Activated naive CD4-positive, alpha-beta T cell treated with anti-CD3 and anti-CD28 coated beads for 36 hours (primary cell): ENCODE results near the gene AAGAB. TPM values are rescaled to one million over a fixed set of nuclear protein-coding genes. Genes with fewer than 3 reads are reported as not detected.
A peak's percentile ranks its signal among the peaks of the same experiment; 100 is the strongest.

ENCODE experiments used
- CTCF ChIA-PET: fragments of 350-600 bp; sonication (Branson Sonifier 250); formaldehyde crosslinking; loops from one replicate; lab custom pipeline; 2021; ENCODE audit warnings: antibody characterized with exemption; lab: Charles Lee
- DNase-seq: peaks from one replicate; pipeline ENCODE4 v3.0.0-alpha.2; 2020
- H3K27ac Mint-ChIP-seq: one replicate; pipeline ENCODE4 v1.8.0; 2021; ENCODE audit warnings: mild to moderate bottlenecking, mixed read lengths
- H3K27me3 Mint-ChIP-seq: one replicate; pipeline ENCODE4 v1.8.0; 2021; ENCODE audit warnings: low read depth, mixed read lengths
- H3K36me3 Mint-ChIP-seq: one replicate; pipeline ENCODE4 v1.8.0; 2021; ENCODE audit warnings: low read depth, mixed read lengths
- H3K4me1 Mint-ChIP-seq: one replicate; pipeline ENCODE4 v1.8.0; 2021; ENCODE audit warnings: low read depth, mixed read lengths
- H3K4me3 Mint-ChIP-seq: one replicate; pipeline ENCODE4 v1.8.0; 2021; ENCODE audit warnings: mild to moderate bottlenecking, moderate library complexity, mixed read lengths
- H3K9me3 Mint-ChIP-seq: one replicate; pipeline ENCODE4 v1.8.0; 2021; ENCODE audit warnings: mixed read lengths
- intact Hi-C: fragments of 100-400 bp; cut with micrococcal nuclease; formaldehyde crosslinking; loops from one replicate; pipeline ENCODE4 v1.15.1; 2023
- total RNA-seq, 2 experiments: library from RNA; stranded (reverse); gene quantifications; one replicate each; pipeline ENCODE4 v1.2.3, GENCODE V29; 2021

AAGAB gene
- total RNA-seq, 2 experiments from 2014 or later = 47.2 to 48.8 TPM

DNA sequence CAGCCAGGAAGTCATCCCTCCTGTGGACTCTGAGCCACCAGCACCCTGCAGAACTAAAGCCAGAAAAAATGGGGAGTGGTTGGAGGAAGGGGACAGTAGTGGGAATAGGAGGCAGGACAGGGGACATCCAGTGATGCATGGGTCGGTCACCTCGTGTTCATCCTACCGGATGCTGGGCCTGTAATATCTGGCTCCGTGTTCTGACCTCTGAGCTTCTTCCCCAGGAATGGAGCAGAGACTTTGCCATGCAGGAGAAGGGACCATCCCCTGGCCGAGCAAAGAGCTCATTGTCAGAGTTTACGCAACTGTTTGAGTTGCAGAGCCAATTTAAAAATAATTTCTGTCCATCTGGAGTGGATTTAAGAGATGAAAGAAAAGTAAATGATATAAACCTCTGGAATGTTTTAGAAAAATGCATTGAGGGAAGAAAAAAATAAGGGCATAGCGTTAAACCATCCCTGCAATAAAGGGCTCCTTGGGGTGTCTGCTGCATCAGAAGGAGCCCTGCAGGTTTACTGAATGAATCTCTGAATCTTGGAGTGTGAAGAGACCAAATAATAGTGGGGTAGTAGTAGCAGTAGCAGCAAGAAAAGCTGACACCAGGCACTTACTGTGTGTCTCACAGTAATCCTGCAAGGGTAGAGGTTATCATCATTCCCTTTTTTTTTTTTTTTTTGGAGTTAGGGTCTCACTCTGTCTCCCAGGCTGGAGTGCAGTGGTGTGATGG lies 70.9 kb downstream of the AAGAB start:
- H3K4me3 Mint-ChIP-seq = no peak overlapping the region
- H3K36me3 Mint-ChIP-seq = peaks cover 13% of the 10 kb centered on the region
- no peak for DNase-seq
- no peaks in the 10 kb centered on the region for H3K4me1 Mint-ChIP-seq
- no peaks in the 10 kb centered on the region for H3K27me3 Mint-ChIP-seq
- CTCF ChIA-PET = no interaction called here
- intact Hi-C loops = no loop called here
- H3K9me3 Mint-ChIP-seq = no peaks in the 10 kb centered on the region
- no peak overlapping the region for H3K27ac Mint-ChIP-seq

DNA sequence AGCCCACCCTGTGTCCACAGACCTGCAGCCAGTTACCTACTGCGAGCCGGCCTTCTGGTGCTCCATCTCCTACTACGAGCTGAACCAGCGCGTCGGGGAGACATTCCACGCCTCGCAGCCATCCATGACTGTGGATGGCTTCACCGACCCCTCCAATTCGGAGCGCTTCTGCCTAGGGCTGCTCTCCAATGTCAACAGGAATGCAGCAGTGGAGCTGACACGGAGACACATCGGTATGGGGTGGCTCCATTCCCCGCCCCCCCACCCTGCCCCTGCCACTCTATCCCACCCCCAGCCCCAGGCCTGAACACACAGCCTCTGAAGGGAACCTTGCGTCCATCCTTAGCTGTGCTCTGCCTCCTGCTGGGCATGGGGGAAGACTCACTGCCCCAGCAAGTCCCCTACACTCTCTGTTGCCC lies 73.2 kb downstream of the AAGAB start:
- Mint-ChIP-seq H3K4me1 (peaks cover 8% of the 10 kb centered on the region), H3K9me3 (no peaks in the 10 kb centered on the region), H3K4me3 (no peak overlapping the region), H3K36me3 (peaks cover 11% of the 10 kb centered on the region), H3K27me3 (no peaks in the 10 kb centered on the region), H3K27ac (no peak overlapping the region)
- intact Hi-C loops = loop anchor here (2.0 kb wide), 1 partner anchor 234 kb away; no protein-coding TSS in a partner anchor
- peak; percentile 32 for DNase-seq
- CTCF ChIA-PET = no interaction called here

DNA sequence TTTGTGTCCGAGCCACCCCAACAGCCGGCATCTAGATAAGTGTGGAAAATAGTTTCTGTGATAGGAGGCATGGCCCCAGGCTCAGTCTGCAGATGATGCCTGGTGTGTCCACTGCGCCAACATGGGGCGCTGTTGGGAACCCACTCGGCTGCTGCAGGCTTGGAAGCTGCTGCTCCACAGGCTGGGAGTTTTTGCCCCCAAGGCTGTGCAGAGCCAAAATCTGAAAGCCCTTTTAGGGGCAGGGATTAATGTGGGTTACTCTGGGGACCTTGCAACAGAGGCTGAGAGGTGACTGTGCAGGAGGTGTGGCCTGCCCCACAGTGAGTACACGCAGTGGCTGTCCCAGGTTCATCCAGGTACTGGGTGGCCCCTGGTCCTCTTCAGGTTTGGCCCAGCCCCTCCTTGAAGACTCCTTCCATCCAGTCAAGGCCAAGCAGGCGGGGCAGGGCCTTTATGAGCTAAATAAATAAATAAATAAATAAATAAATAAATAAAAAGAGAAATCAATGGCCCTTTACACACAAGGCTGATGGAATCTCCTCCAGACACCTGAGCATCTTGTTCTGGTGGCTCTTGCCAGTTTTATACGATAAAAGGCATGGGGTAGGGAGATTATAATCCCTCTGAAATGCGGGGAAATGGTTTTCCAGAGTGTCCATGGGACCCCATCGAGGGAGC lies 73.8 kb downstream of the AAGAB start:
- peaks cover 14% of the 10 kb centered on the region for H3K4me1 Mint-ChIP-seq
- peak; percentile 5 for DNase-seq
- peaks cover 14% of the 10 kb centered on the region for H3K36me3 Mint-ChIP-seq
- no peak overlapping the region for H3K4me3 Mint-ChIP-seq
- CTCF ChIA-PET = no interaction called here
- intact Hi-C loops = loop anchor here (2.0 kb wide), 1 partner anchor 234 kb away; no protein-coding TSS in a partner anchor
- H3K9me3 Mint-ChIP-seq = no peaks in the 10 kb centered on the region
- no peaks in the 10 kb centered on the region for H3K27me3 Mint-ChIP-seq
- no peak overlapping the region for H3K27ac Mint-ChIP-seq

DNA sequence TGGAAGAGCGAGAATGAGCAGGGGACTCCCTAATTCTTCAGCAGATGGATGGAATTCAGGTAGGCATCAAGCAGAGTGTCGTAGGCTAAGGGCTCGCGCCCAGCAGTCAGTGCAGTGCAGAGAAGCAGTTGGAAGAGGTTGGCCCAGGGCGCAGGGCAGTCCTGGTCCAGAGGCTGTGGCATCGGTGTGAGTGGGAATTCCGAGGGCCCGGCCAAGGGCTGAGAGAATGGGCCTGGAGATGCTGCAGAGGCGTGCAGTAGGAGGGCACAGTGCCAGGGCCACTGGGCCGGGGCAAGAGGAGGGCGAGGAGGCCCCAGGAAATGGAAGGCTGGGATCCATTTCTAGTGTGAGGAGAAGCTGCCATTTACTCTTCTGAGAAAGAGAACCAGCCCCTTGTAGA lies 74.4 kb downstream of the AAGAB start:
- Mint-ChIP-seq H3K27ac (no peak overlapping the region), H3K4me3 (no peak overlapping the region), H3K9me3 (no peaks in the 10 kb centered on the region), H3K36me3 (peaks cover 10% of the 10 kb centered on the region), H3K4me1 (peaks cover 20% of the 10 kb centered on the region), H3K27me3 (no peaks in the 10 kb centered on the region)
- no peak for DNase-seq
- CTCF ChIA-PET = no interaction called here
- intact Hi-C loops = loop anchor here (2.0 kb wide), 1 partner anchor 233 kb away; no protein-coding TSS in a partner anchor

DNA sequence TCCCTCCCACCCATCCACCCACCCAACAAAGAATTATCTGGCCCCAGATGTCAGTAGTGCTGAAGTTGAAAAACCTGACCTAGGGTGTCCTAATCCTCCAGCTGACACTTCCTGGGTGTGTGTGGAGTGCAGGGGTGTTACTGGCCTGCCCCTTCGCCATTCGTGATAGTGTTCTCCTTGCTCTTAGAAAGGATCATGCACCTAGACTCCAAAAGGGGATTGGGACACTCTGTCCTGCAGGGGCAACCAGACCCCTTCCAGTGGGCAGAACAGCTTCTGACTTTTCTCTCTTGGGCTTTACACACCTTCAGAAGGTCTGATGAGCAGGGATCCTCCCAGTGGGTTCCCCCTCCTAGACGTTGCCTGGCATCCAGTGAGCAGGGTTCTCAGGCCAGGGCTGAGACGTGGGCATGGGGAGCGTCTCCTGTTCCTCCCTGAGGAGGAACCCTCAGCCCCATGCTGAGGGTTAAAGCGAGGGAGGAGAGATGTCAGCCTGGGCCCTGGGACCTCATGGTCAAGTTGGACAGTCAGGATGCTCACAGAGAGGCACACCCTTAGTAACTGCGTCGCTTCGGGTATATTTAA lies 75.0 kb downstream of the AAGAB start:
- DNase-seq = no peak
- Mint-ChIP-seq H3K9me3 (no peaks in the 10 kb centered on the region), H3K4me3 (no peak overlapping the region), H3K4me1 (peaks cover 25% of the 10 kb centered on the region), H3K27me3 (no peaks in the 10 kb centered on the region), H3K27ac (no peak overlapping the region), H3K36me3 (peaks cover 10% of the 10 kb centered on the region)
- CTCF ChIA-PET = no interaction called here
- intact Hi-C loops = no loop called here

DNA sequence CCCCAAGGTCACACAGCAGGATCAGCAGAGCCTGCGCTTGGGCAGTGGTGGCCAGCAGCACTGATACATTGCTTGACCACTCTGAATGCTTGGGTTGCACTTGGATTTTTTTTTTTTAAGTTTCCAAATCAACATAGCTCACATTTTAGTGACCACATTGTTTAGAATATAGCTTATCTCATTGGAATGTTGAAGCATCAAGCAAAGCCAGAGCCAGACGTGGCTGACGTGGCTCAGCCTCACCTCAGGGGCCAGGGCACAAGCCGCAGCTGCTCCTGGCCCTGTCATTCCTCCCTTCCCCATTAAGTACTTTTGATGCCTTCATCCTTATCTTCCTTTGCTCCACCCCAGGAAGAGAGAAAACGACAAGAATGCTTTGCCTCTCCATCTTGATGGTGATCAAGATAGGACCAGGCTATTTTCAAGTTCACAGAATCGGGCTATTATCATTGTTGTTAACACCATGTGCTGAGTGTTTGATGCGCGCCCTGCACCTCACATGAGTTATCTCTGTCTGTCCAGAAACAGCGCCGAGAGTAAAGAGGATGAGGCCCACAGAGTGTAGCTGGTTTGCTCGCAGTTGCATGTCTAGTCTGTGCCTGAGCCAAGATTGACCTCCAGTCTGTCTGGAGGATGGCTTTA lies 75.8 kb downstream of the AAGAB start:
- Mint-ChIP-seq H3K27me3 (no peaks in the 10 kb centered on the region), H3K36me3 (peaks cover 13% of the 10 kb centered on the region), H3K4me3 (no peak overlapping the region), H3K27ac (no peak overlapping the region), H3K9me3 (no peaks in the 10 kb centered on the region), H3K4me1 (peaks cover 33% of the 10 kb centered on the region)
- CTCF ChIA-PET = interaction anchor here (0.6 kb wide), 1 partner anchor 110 kb away, joined by 8 read pairs; no protein-coding TSS in a partner anchor
- intact Hi-C loops = no loop called here
- DNase-seq = no peak

DNA sequence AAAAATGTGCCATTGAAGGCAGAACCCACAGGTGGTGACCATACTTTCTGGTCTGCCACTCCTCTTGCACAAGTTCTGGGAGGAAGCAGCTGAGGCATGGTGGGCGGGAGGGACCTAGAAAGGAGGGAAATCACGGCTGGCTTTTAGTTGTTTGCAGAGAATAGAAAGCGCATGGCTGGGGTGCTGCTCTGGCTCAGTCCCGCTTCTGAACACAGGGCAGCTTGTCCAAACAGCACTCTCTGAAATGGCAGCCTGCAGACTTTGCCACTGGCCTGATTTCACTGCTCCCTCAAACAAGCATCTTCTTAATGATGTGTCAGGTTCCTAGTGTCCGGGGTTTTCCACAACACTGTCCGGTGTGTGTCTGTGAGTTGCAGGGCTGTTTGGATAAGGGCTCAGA lies 76.7 kb downstream of the AAGAB start:
- Mint-ChIP-seq H3K9me3 (no peaks in the 10 kb centered on the region), H3K36me3 (peaks cover 17% of the 10 kb centered on the region), H3K27me3 (no peaks in the 10 kb centered on the region), H3K27ac (no peak overlapping the region), H3K4me3 (no peak overlapping the region), H3K4me1 (peaks cover 43% of the 10 kb centered on the region)
- DNase-seq = no peak
- CTCF ChIA-PET = interaction anchor here (0.6 kb wide), 1 partner anchor 109 kb away, joined by 8 read pairs; no protein-coding TSS in a partner anchor
- intact Hi-C loops = no loop called here

DNA sequence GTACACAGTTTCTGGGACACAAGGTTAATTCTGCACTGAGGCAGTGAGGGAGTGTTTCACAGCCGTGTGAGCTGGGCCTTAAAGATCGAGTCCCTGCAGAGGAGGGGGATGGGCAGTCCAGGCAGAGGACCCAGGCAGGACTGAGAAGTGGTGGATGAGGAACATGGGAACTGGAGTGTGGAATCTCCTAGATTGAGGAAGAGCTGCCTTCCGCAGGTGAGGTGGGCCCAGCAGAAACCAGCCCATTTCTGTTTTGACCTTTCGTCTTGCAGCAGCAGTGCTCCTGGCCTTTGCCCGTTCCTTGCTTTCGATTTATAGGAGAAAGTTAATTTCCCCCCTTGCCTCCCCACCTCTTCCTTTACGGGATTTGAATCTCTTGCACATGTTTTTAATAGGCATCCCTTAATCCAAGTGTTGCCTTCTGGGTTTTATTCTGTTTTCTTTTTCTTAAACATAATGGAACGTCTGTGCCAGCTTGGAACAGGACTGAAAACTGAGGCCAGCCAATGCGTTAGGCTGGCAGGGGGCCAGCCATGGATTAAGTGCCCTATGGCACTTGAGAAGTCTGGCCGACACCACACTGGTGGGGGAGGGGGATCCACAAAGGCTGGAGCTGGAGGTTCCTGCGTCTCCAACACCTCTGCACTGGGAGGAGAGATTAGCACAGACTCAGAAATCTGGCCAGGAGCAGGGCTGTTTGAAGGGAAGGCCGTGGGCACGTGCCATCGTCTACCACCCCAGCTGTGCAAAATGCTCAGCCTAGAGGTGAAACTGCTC lies 78.1 kb downstream of the AAGAB start:
- peaks cover 53% of the 10 kb centered on the region for H3K4me1 Mint-ChIP-seq
- no peak overlapping the region for H3K4me3 Mint-ChIP-seq
- no peak for DNase-seq

DNA sequence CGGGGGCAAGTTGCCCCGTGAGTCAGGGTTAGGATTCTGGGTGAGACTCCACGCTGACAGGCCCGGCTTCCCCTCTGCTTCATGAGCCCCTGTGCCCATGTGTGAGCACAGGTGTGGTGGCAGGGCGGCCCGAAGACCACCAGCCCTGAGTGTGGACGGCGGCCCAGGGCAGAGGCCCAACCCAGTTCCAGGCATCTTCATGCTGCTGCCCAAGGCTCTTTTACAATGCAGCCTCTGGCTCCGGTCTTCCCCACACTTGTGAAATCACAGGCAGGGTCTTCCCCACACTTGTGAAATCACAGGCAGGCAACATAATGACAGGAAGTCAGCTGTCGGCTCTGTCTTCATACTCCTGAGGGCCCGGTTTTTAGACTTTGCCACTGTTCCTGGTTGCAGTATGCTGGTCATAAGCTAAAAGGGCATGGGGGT lies 78.8 kb downstream of the AAGAB start:
- no peaks in the 10 kb centered on the region for H3K9me3 Mint-ChIP-seq
- intact Hi-C loops = loop anchor here (1.0 to 2.0 kb wide), 8 partner anchors 25 to 142 kb away; no protein-coding TSS in a partner anchor
- peak overlapping the region; percentile 9 for H3K4me3 Mint-ChIP-seq
- no peaks in the 10 kb centered on the region for H3K27me3 Mint-ChIP-seq
- DNase-seq = peak; percentile 89
- CTCF ChIA-PET = interaction anchor here (1.4 to 1.8 kb wide), 2 partner anchors 12 to 65 kb away, joined by 4 to 7 read pairs; no protein-coding TSS in a partner anchor
- peak overlapping the region; percentile 91 for H3K27ac Mint-ChIP-seq
- H3K36me3 Mint-ChIP-seq = peaks cover 26% of the 10 kb centered on the region
- H3K4me1 Mint-ChIP-seq = peaks cover 56% of the 10 kb centered on the region

More for the DNA sequence above, 78.1 kb downstream of the AAGAB start:
- Mint-ChIP-seq H3K27me3 (no peaks in the 10 kb centered on the region), H3K27ac (peak overlapping the region; percentile 91), H3K36me3 (peaks cover 22% of the 10 kb centered on the region), H3K9me3 (no peaks in the 10 kb centered on the region)
- intact Hi-C loops = no loop called here
- CTCF ChIA-PET = interaction anchor here (1.4 to 1.8 kb wide), 2 partner anchors 11 to 64 kb away, joined by 4 to 7 read pairs; no protein-coding TSS in a partner anchor

DNA sequence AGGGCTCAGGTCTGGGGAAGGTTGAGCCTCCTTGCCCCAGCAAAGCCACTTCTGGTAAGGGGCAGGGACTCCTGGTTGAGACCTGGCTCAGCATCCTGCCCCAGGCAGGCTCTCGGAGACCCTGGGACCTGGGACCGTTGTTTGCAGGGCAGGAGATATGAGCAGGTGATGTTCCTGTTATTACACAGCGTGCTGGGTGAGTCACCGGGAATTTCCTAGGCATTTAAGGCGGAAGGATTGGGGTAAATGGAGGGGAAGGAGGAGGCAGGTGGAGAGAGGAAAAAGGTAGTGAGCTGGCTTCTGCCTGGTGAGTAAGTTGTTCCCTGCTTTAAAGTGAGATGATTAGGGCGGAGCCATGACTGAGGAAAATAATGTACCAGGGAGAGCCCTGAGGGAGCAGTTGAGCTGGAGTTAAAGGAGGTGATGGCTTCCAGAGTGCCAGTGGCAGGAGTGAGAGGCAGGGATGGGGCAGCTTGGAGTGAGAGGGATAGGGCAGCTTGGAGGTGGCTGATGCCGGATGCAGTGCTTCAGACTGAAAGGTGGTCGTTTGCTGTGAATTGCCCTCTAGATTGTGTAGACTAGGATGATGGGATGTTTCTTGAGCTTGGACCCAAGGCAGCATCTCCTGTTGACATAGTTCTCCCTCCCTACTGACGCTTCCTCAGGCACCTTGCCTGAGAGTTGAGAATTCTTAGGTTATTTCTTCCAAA lies 79.4 kb downstream of the AAGAB start:
- CTCF ChIA-PET = interaction anchor here (1.8 kb wide), 1 partner anchor 65 kb away, joined by 7 read pairs; no protein-coding TSS in a partner anchor
- H3K9me3 Mint-ChIP-seq = no peaks in the 10 kb centered on the region
- intact Hi-C loops = loop anchor here (1.0 to 2.0 kb wide), 8 partner anchors 25 to 142 kb away; no protein-coding TSS in a partner anchor
- peak overlapping the region; percentile 91 for H3K27ac Mint-ChIP-seq
- H3K27me3 Mint-ChIP-seq = no peaks in the 10 kb centered on the region
- peak; percentile 82 for DNase-seq
- H3K4me1 Mint-ChIP-seq = peaks cover 56% of the 10 kb centered on the region
- peaks cover 26% of the 10 kb centered on the region for H3K36me3 Mint-ChIP-seq
- peak overlapping the region; percentile 9 for H3K4me3 Mint-ChIP-seq

DNA sequence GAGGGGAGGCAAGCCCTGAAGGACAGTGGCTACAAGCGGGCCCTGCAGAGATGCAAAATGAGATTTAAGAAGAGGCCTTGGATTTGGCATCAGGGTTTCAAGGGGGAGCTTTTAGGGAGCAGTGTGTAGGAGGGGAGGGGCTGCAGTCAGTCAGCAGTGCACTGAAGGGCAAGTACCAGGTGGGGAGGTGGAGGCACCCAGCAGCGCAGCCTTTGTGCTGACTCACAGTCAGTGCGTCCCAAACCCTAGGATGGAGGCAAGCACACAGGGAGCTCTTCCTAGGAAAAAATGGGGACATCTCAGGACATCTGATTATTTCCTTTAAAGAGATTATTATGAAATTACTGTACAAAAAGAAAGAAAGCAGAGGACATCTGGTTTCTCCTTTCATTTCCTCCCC lies 80.0 kb downstream of the AAGAB start:
- H3K9me3 Mint-ChIP-seq = no peaks in the 10 kb centered on the region
- peak overlapping the region; percentile 91 for H3K27ac Mint-ChIP-seq
- H3K36me3 Mint-ChIP-seq = peaks cover 26% of the 10 kb centered on the region
- no peaks in the 10 kb centered on the region for H3K27me3 Mint-ChIP-seq
- CTCF ChIA-PET = interaction anchor here (1.3 to 1.8 kb wide), 2 partner anchors 18 to 66 kb away, joined by 3 to 7 read pairs; no protein-coding TSS in a partner anchor
- peaks cover 58% of the 10 kb centered on the region for H3K4me1 Mint-ChIP-seq
- DNase-seq = no peak
- intact Hi-C loops = loop anchor here (2.0 kb wide), 1 partner anchor 54 kb away; no protein-coding TSS in a partner anchor
- H3K4me3 Mint-ChIP-seq = no peak overlapping the region
